Measurements from ENCODE around the gene BBLN.

Gene BBLN

GRCh38 chr9:128142061-128142460 is 18.0 kb upstream of the BBLN start:
- TF ChIP-seq CTCF (IDR thresholded peaks at IDR 0.05) = no peak

- TF ChIP-seq CTCF (IDR thresholded peaks at IDR 0.05) = no peak
Measured at GRCh38 chr9:128142596-128142995, 17.5 kb upstream of the BBLN start.

- no peak for TF ChIP-seq CTCF (IDR thresholded peaks at IDR 0.05)
Measured at GRCh38 chr9:128143525-128144238, 16.4 kb upstream of the BBLN start.

GRCh38 chr9:128144239-128145181 is 15.6 kb upstream of the BBLN start:
- no peak for TF ChIP-seq CTCF (IDR thresholded peaks at IDR 0.05)

- no peak for TF ChIP-seq CTCF (IDR thresholded peaks at IDR 0.05)
Measured at GRCh38 chr9:128145536-128145935, 14.5 kb upstream of the BBLN start.

GRCh38 chr9:128145951-128146351 is 14.1 kb upstream of the BBLN start:
- TF ChIP-seq CTCF (IDR thresholded peaks at IDR 0.05) = no peak

- no peak for TF ChIP-seq CTCF (IDR thresholded peaks at IDR 0.05)
Measured at GRCh38 chr9:128146591-128147120, 13.4 kb upstream of the BBLN start.

Data from LNCAP (cell line).